ENCODE measurements around the gene KPNA1.

DNA sequence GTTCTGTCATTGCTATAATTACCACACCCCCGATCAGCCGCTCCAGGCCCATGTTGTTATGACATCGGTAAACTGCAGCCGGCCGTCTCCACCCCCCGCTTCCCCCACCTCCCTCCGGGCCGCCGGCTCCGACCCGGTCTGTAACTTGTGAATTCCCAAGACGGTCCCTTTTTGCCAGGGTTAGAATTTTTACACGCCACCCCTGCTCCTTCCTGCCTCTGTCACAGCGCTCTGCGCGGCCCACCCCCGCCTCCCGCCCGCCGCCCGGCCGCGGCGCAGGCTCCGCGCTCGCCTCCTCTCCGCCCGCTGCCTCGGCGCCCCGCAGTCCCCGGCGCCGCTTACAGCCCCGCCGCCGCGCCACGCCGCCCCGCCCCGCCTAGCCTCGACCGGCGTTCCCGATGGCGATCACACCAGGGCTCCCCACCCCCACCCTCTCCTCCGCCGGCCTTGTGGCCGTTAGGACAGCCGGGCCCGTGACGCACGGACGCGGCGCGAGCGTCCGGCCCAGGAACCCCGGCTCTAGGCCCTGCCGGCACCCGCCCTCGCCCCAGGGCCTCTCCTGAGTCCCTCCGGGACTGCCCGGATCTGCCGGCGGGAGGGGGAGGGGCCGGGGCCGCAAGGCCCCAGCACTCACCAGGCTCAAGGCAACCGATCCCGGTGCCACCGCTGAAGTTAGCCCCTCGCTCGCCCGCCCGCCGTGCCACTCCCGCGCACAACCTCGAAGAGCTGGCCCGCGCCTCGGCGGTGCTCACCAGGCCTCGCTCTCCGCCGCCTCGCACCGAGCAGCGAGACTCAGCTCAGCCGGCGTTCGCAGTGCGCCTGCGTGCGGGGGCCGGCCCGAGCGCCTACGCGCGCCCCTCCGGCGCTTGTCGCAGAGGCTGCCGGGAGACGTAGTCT lies at the start of gene KPNA1:
- TF ChIP-seq, protein P1, sequence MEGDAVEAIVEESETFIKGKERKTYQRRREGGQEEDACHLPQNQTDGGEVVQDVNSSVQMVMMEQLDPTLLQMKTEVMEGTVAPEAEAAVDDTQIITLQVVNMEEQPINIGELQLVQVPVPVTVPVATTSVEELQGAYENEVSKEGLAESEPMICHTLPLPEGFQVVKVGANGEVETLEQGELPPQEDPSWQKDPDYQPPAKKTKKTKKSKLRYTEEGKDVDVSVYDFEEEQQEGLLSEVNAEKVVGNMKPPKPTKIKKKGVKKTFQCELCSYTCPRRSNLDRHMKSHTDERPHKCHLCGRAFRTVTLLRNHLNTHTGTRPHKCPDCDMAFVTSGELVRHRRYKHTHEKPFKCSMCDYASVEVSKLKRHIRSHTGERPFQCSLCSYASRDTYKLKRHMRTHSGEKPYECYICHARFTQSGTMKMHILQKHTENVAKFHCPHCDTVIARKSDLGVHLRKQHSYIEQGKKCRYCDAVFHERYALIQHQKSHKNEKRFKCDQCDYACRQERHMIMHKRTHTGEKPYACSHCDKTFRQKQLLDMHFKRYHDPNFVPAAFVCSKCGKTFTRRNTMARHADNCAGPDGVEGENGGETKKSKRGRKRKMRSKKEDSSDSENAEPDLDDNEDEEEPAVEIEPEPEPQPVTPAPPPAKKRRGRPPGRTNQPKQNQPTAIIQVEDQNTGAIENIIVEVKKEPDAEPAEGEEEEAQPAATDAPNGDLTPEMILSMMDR (IDR thresholded peaks at IDR 0.05), result no peak
- TF ChIP-seq SIN3A (IDR thresholded peaks at IDR 0.05; ENCODE audit: borderline replicate concordance, insufficient read depth, low read depth, low read length), result peak; percentile 89
- TF ChIP-seq, protein P2, sequence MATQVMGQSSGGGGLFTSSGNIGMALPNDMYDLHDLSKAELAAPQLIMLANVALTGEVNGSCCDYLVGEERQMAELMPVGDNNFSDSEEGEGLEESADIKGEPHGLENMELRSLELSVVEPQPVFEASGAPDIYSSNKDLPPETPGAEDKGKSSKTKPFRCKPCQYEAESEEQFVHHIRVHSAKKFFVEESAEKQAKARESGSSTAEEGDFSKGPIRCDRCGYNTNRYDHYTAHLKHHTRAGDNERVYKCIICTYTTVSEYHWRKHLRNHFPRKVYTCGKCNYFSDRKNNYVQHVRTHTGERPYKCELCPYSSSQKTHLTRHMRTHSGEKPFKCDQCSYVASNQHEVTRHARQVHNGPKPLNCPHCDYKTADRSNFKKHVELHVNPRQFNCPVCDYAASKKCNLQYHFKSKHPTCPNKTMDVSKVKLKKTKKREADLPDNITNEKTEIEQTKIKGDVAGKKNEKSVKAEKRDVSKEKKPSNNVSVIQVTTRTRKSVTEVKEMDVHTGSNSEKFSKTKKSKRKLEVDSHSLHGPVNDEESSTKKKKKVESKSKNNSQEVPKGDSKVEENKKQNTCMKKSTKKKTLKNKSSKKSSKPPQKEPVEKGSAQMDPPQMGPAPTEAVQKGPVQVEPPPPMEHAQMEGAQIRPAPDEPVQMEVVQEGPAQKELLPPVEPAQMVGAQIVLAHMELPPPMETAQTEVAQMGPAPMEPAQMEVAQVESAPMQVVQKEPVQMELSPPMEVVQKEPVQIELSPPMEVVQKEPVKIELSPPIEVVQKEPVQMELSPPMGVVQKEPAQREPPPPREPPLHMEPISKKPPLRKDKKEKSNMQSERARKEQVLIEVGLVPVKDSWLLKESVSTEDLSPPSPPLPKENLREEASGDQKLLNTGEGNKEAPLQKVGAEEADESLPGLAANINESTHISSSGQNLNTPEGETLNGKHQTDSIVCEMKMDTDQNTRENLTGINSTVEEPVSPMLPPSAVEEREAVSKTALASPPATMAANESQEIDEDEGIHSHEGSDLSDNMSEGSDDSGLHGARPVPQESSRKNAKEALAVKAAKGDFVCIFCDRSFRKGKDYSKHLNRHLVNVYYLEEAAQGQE (IDR thresholded peaks at IDR 0.05; ENCODE audit: insufficient read depth in 1 of 2, low read depth in 2 of 2, low read length in 1 of 2), result 0 out of 4 replicates have a peak, but pooled peaks of 1 of the 2 experiments have one; percentile 8

Data from Panc1 (cell line).